HL-60 (cell line): ENCODE data around the gene RGS8.

Experiments used
- DNase-seq, 2 experiments: peaks; one replicate each; pipeline ENCODE4 v3.0.0-alpha.2; 2010 to 2020; ENCODE audit warnings: low read depth in 1 of 2, low spot score in 1 of 2
- H3K27ac ChIP-seq: fragments of 250-450 bp; sonication (Bioruptor Pico); replicated peaks from 2 replicates; pipeline ENCODE4 v1.5.1; 2020; ENCODE audit warnings: mild to moderate bottlenecking, moderate library complexity
- H3K27me3 ChIP-seq: fragments of 250-450 bp; sonication (Bioruptor Pico); 2 replicates; pipeline ENCODE4 v1.5.1; 2021; ENCODE audit warnings: mild to moderate bottlenecking, moderate library complexity; ENCODE audit not compliant: insufficient read depth, poor library complexity, severe bottlenecking
- H3K4me3 ChIP-seq: replicated peaks from 2 replicates; pipeline ENCODE4 v1.5.1; 2011; ENCODE audit warnings: mild to moderate bottlenecking, control low read depth, low read length; ENCODE audit not compliant: insufficient read depth
- GABPA ChIP-seq: IDR thresholded peaks from 2 replicates; pipeline ENCODE4 v1.6.1; 2012; ENCODE audit warnings: low read depth
- POLR2AphosphoS5 ChIP-seq: IDR thresholded peaks from 2 replicates; pipeline ENCODE4 v1.6.1; 2012; ENCODE audit warnings: low read depth
- SPI1 ChIP-seq: IDR thresholded peaks from 2 replicates; pipeline ENCODE4 v1.6.1; 2012; ENCODE audit warnings: low read depth, mild to moderate bottlenecking, borderline replicate concordance
- TF ChIP-seq, protein P1 (sequence below): IDR thresholded peaks from 2 replicates; pipeline ENCODE4 v1.6.1; 2012; ENCODE audit warnings: low read depth; ENCODE audit not compliant: insufficient replicate concordance
- TF ChIP-seq, protein P2 (sequence below): IDR thresholded peaks from one replicate; pipeline ENCODE4 v1.5.1; 2011; ENCODE audit warnings: low read length, control low read depth, inconsistent platforms; ENCODE audit not compliant: insufficient read depth

Gene RGS8

DNA sequence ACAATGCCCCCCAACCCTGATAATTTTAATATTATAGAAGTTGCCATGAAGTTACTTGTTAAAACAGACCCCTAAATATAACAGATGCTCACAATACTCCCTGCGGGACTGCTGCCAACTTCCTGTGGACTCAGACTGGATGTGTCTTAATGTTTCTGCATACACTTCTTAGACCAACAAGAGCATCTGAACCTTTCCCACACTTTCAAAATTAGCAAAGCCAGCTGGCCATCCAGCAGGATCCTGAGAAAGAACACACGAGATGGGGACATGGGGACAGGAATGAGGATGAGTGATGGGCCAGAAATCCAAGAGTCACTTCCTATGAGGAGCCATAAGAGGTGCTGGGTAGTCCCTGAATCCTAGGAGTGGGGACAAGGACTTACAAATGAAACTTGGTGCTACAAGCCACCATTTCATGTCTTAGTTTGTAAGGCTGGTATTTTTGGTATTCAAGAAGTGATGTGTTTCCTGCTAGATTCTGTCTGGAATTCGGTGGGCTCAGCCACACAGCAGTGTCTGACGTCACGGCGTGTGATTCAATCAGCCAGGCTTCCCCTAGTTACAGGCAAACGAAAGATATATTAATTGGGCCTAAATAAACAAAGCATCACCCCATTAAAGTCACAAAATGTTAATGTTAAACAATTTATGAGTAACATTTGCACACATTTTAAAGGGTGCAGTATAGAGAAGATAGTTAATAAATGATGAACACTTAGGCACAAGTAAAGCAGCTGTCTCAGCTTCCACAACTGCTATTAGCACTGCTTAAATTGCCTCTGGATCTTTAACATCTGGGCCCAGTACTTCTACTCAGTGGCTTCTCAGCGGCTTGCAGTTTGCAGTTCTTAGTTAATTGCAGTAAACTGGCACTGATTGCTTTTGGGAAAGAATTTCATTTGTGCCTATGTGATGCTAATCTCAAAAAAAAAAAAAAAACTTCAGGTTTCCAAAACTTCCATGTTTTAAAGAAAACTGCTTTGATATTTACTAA is 41.2 kb upstream of the RGS8 start:
- no peak for DNase-seq
- TF ChIP-seq GABPA (no peak), SPI1 (no peak), POLR2AphosphoS5 (no peak)
- TF ChIP-seq, protein P1, sequence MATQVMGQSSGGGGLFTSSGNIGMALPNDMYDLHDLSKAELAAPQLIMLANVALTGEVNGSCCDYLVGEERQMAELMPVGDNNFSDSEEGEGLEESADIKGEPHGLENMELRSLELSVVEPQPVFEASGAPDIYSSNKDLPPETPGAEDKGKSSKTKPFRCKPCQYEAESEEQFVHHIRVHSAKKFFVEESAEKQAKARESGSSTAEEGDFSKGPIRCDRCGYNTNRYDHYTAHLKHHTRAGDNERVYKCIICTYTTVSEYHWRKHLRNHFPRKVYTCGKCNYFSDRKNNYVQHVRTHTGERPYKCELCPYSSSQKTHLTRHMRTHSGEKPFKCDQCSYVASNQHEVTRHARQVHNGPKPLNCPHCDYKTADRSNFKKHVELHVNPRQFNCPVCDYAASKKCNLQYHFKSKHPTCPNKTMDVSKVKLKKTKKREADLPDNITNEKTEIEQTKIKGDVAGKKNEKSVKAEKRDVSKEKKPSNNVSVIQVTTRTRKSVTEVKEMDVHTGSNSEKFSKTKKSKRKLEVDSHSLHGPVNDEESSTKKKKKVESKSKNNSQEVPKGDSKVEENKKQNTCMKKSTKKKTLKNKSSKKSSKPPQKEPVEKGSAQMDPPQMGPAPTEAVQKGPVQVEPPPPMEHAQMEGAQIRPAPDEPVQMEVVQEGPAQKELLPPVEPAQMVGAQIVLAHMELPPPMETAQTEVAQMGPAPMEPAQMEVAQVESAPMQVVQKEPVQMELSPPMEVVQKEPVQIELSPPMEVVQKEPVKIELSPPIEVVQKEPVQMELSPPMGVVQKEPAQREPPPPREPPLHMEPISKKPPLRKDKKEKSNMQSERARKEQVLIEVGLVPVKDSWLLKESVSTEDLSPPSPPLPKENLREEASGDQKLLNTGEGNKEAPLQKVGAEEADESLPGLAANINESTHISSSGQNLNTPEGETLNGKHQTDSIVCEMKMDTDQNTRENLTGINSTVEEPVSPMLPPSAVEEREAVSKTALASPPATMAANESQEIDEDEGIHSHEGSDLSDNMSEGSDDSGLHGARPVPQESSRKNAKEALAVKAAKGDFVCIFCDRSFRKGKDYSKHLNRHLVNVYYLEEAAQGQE: no peak
- TF ChIP-seq, protein P2, sequence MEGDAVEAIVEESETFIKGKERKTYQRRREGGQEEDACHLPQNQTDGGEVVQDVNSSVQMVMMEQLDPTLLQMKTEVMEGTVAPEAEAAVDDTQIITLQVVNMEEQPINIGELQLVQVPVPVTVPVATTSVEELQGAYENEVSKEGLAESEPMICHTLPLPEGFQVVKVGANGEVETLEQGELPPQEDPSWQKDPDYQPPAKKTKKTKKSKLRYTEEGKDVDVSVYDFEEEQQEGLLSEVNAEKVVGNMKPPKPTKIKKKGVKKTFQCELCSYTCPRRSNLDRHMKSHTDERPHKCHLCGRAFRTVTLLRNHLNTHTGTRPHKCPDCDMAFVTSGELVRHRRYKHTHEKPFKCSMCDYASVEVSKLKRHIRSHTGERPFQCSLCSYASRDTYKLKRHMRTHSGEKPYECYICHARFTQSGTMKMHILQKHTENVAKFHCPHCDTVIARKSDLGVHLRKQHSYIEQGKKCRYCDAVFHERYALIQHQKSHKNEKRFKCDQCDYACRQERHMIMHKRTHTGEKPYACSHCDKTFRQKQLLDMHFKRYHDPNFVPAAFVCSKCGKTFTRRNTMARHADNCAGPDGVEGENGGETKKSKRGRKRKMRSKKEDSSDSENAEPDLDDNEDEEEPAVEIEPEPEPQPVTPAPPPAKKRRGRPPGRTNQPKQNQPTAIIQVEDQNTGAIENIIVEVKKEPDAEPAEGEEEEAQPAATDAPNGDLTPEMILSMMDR: no peak
- Histone ChIP-seq H3K27me3 (no peaks in the 10 kb centered on the region), H3K4me3 (no peak overlapping the region), H3K27ac (no peak overlapping the region)

DNA sequence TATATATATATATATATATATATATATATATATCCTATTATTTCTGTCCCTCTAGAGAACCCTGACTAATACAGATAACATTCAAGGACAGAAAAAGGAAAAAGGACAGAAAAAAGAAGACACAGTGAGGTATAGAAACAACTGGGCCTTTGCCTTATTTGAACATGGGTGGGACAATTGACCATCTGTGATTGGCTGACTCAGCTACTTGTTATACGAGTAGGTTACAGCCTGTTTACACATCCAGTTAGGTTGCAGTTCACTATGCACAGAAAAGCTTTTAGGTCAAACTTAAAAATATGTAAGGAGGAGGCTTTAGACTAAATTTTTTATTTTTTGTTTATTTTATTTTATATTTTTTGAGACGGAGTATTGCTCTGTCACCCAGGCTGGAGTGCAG is 39.8 kb upstream of the RGS8 start:
- Histone ChIP-seq H3K27ac (no peak overlapping the region), H3K4me3 (no peak overlapping the region), H3K27me3 (no peaks in the 10 kb centered on the region)
- TF ChIP-seq GABPA (no peak), POLR2AphosphoS5 (no peak), SPI1 (no peak)
- TF ChIP-seq, protein P1: no peak
- TF ChIP-seq, protein P2: no peak
- DNase-seq: no peak

DNA sequence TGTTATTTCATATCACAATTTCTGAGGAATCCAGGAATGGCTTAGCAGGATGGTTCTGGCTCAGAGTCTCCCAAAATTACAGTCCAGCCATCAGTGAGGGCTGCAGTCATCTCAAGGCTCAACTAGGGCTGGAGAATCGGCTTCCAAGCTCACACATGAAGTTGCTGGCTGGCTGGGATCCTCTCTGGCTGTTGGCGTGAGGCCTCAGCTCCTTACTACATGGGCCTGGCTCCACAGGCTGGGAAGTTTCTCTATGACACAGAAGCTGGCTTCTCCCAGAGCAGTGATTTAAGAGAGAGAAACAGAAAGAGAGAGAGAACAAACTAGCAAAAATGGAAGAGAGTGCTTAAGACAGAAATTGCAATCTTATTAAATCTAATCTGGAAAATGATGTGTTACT is 38.8 kb upstream of the RGS8 start:
- no peak for DNase-seq
- Histone ChIP-seq H3K27me3 (no peaks in the 10 kb centered on the region), H3K27ac (no peak overlapping the region), H3K4me3 (no peak overlapping the region)
- TF ChIP-seq SPI1 (no peak), GABPA (no peak), POLR2AphosphoS5 (no peak)
- TF ChIP-seq, protein P1: no peak
- TF ChIP-seq, protein P2: no peak
